IMR-90 (cell line): ENCODE results near the gene BGN. TPM values are rescaled to one million over a fixed set of nuclear protein-coding genes. Genes with fewer than 3 reads are reported as not detected.

ENCODE experiments used
- ATAC-seq: fragments of 200-7000 bp; cut with Tn5 transposase; 2 replicates; pipeline ENCODE4 v1.9.1; 2020; ENCODE audit warnings: low read depth, mild to moderate bottlenecking, moderate library complexity
- BruUV-seq: library from RNA; stranded (reverse); fragments of 400-500 nt; replicated peaks from 2 replicates; lab custom pipeline; 2021; lab: Mats Ljungman, UMichigan
- CTCF ChIA-PET: fragments of 300-600 bp; formaldehyde crosslinking; extraction: SDS; loops from one replicate; lab custom pipeline; 2021; ENCODE audit warnings: antibody characterized with exemption; lab: Yijun Ruan, JAX
- POLR2A ChIA-PET: fragments of 300-600 bp; sonication (Branson Sonifier 250); formaldehyde crosslinking; loops from one replicate; lab custom pipeline; 2022; ENCODE audit warnings: antibody characterized with exemption; ENCODE audit not compliant: unreplicated experiment; lab: Charles Lee
- DNase-seq: peaks from one replicate; pipeline ENCODE4 v3.0.0; 2013
- H2AFZ ChIP-seq: replicated peaks from 2 replicates; pipeline ENCODE3; 2013; ENCODE audit warnings: low read length, mild to moderate bottlenecking; ENCODE audit not compliant: poor library complexity
- H2AK5ac ChIP-seq: 2 replicates; pipeline ENCODE4 v1.6.1; 2013; ENCODE audit warnings: low read depth, low read length, inconsistent platforms
- H2AK9ac ChIP-seq: replicated peaks from 2 replicates; pipeline ENCODE3; 2013; ENCODE audit warnings: mild to moderate bottlenecking, low read depth, low read length, moderate library complexity; ENCODE audit not compliant: poor library complexity
- H2BK120ac ChIP-seq: 2 replicates; pipeline ENCODE4 v1.6.1; 2013; ENCODE audit warnings: low read depth, low read length, inconsistent platforms
- H2BK15ac ChIP-seq: 3 replicates; pipeline ENCODE4 v1.6.1; 2013; ENCODE audit warnings: low read depth, low read length, inconsistent platforms
- H2BK20ac ChIP-seq: 2 replicates; pipeline ENCODE4 v1.6.1; 2013; ENCODE audit warnings: low read depth, mild to moderate bottlenecking, inconsistent platforms, low read length, moderate library complexity
- H2BK5ac ChIP-seq: 2 replicates; pipeline ENCODE4 v1.6.1; 2013; ENCODE audit warnings: mild to moderate bottlenecking, low read depth, low read length, inconsistent platforms; ENCODE audit not compliant: poor library complexity, severe bottlenecking
- H3K14ac ChIP-seq: replicated peaks from 2 replicates; pipeline ENCODE4 v1.6.1; 2013; ENCODE audit warnings: low read depth, low read length, inconsistent platforms
- H3K18ac ChIP-seq: 2 replicates; pipeline ENCODE4 v1.6.1; 2013; ENCODE audit warnings: low read depth, low read length, control low read depth
- H3K23ac ChIP-seq: 2 replicates; pipeline ENCODE4 v1.6.1; 2013; ENCODE audit warnings: low read depth, low read length, inconsistent platforms
- H3K27ac ChIP-seq: 2 replicates; pipeline ENCODE4 v1.5.1; 2013; ENCODE audit warnings: mild to moderate bottlenecking, control low read depth, low read length; ENCODE audit not compliant: insufficient read depth
- H3K27me3 ChIP-seq: 2 replicates; pipeline ENCODE4 v1.6.1; 2013; ENCODE audit warnings: low read length; ENCODE audit not compliant: control insufficient read depth, insufficient read depth
- H3K36me3 ChIP-seq: 2 replicates; pipeline ENCODE4 v1.6.1; 2013; ENCODE audit warnings: low read length, mixed read lengths; ENCODE audit not compliant: control insufficient read depth, insufficient read depth
- H3K4ac ChIP-seq: 2 replicates; pipeline ENCODE4 v1.6.1; 2013; ENCODE audit warnings: low read depth, low read length, inconsistent platforms
- H3K4me1 ChIP-seq: 2 replicates; pipeline ENCODE4 v1.6.1; 2013; ENCODE audit warnings: low read length, mixed read lengths; ENCODE audit not compliant: control insufficient read depth, insufficient read depth
- H3K4me2 ChIP-seq: 2 replicates; pipeline ENCODE4 v1.6.1; 2013; ENCODE audit warnings: low read depth, mild to moderate bottlenecking, control low read depth, low read length, moderate library complexity
- H3K4me3 ChIP-seq: 2 replicates; pipeline ENCODE4 v1.5.1; 2013; ENCODE audit warnings: low read depth, mild to moderate bottlenecking, control low read depth, low read length, moderate library complexity; ENCODE audit not compliant: insufficient read depth
- H3K56ac ChIP-seq: 2 replicates; pipeline ENCODE4 v1.6.1; 2013; ENCODE audit warnings: low read length, inconsistent platforms; ENCODE audit not compliant: insufficient read depth; ENCODE audit errors: extremely low read depth
- H3K79me1 ChIP-seq, 2 experiments: 2 replicates each; pipeline ENCODE4 v1.6.1; 2013; ENCODE audit warnings: low read length in 2 of 2, inconsistent platforms in 1 of 2, low read depth in 1 of 2
- H3K9ac ChIP-seq: 2 replicates; pipeline ENCODE4 v1.6.1; 2013; ENCODE audit warnings: low read depth, low read length, control low read depth
- H3K9me1 ChIP-seq: 2 replicates; pipeline ENCODE4 v1.6.1; 2013; ENCODE audit warnings: low read length, inconsistent platforms; ENCODE audit not compliant: insufficient read depth
- H3K9me3 ChIP-seq: 2 replicates; pipeline ENCODE4 v1.6.1; 2013; ENCODE audit warnings: low read length; ENCODE audit not compliant: control insufficient read depth, insufficient read depth
- H4K20me1 ChIP-seq: 2 replicates; pipeline ENCODE4 v1.6.1; 2013; ENCODE audit warnings: low read length, inconsistent platforms; ENCODE audit not compliant: insufficient read depth
- H4K5ac ChIP-seq: 2 replicates; pipeline ENCODE4 v1.6.1; 2013; ENCODE audit warnings: mild to moderate bottlenecking, low read depth, low read length, control low read depth
- H4K8ac ChIP-seq, 2 experiments: 2 replicates each; pipeline ENCODE4 v1.6.1; 2013; ENCODE audit warnings: low read depth in 2 of 2, low read length in 2 of 2, control low read depth in 1 of 2, inconsistent platforms in 1 of 2
- H4K91ac ChIP-seq: 2 replicates; pipeline ENCODE4 v1.6.1; 2013; ENCODE audit warnings: low read depth, low read length, inconsistent platforms; ENCODE audit not compliant: insufficient read depth
- CEBPB ChIP-seq: IDR thresholded peaks from 2 replicates; pipeline ENCODE4 v1.6.1; 2012; ENCODE audit warnings: low read depth, low read length, improper control_type of control experiment
- CTCF ChIP-seq: conservative IDR thresholded peaks from 2 replicates; pipeline ENCODE4 v1.5.1; 2012; ENCODE audit warnings: mild to moderate bottlenecking, low read depth, low read length, improper control_type of control experiment
- FOS ChIP-seq: fragments of 150-350 bp; IDR thresholded peaks from 2 replicates; pipeline ENCODE4 v1.6.1; 2016; ENCODE audit warnings: low read depth, low read length
- MAZ ChIP-seq: IDR thresholded peaks from 2 replicates; pipeline ENCODE4 v1.6.1; 2012; ENCODE audit warnings: low read depth, mild to moderate bottlenecking, low read length, improper control_type of control experiment, moderate library complexity, borderline replicate concordance
- NFE2L2 ChIP-seq: fragments of 150-350 bp; IDR thresholded peaks from 2 replicates; pipeline ENCODE4 v1.6.1; 2016; ENCODE audit warnings: low read depth, mild to moderate bottlenecking, low read length
- RAD21 ChIP-seq: IDR thresholded peaks from 2 replicates; pipeline ENCODE4 v1.6.1; 2012; ENCODE audit warnings: low read length, improper control_type of control experiment
- SMC3 ChIP-seq: fragments of 150-350 bp; IDR thresholded peaks from 2 replicates; pipeline ENCODE4 v1.6.1; 2016; ENCODE audit warnings: low read depth, mild to moderate bottlenecking, antibody characterized with exemption, low read length, moderate library complexity
- WGBS, 2 experiments: methylation state at CpG; one replicate each; pipeline versions ENCODE4 v1.1.5 to v1.1.7; 2013; ENCODE audit warnings: missing lambda C conversion rate in 2 of 2; ENCODE audit not compliant: insufficient read length in 1 of 2; ENCODE audit errors: extremely low coverage in 2 of 2; 5-methylcytosine and 5-hydroxymethylcytosine counted together
- dilution Hi-C: fragments of 300-500 bp; cut with HindIII; formaldehyde crosslinking; loops from one replicate; pipeline ENCODE4 v1.14.3; 2018; ENCODE audit warnings: low sequenced_read_pairs; ENCODE audit not compliant: unreplicated experiment
- in situ Hi-C: fragments of 300-500 bp; cut with MboI; formaldehyde crosslinking; loops from 3 replicates; pipeline ENCODE4 v1.14.3; 2019; ENCODE audit warnings: low sequenced_read_pairs, inconsistent platforms, mixed read lengths
- intact Hi-C: fragments of 100-400 bp; cut with micrococcal nuclease; formaldehyde crosslinking; loops from 2 replicates; pipeline ENCODE4 v1.10.0; 2022
- polyA plus RNA-seq, 3 experiments: library from polyadenylated mRNA; depleted of rRNA; stranded (reverse); fragments of >200 nt; gene quantifications; 2 replicates each; pipeline ENCODE4 v1.2.3, GENCODE V29; 2012; ENCODE audit warnings: low replicate concordance in 1 of 3
- total RNA-seq: library from RNA; depleted of rRNA; stranded (reverse); fragments of >200 nt; gene quantifications from 2 replicates; pipeline ENCODE4 v1.2.3, GENCODE V29; 2012

BGN gene
- total and polyA plus RNA-seq, 2 of the 4 experiments (the other 2 are of a cell fraction): 11.3 to 298 TPM

- TF ChIP-seq CEBPB (peak; percentile 26; the same call in 1 of the 2 replicates), RAD21 (no peak), NFE2L2 (no peak), FOS (no peak), SMC3 (no peak), MAZ (peak; percentile 0; the same call in 1 of the 2 replicates), CTCF (no peak)
- Histone ChIP-seq H3K14ac (peak overlapping the region; percentile 83), H3K9me1 (no peaks in the 10 kb centered on the region), H2AK9ac (peak overlapping the region; percentile 99), H3K4ac (peak overlapping the region; percentile 98), H2BK15ac (peak overlapping the region; percentile 77; the same call in 1 of the 3 replicates), H3K4me3 (peak overlapping the region; percentile 70), H3K27ac (peak overlapping the region; percentile 90), H2BK20ac (peak overlapping the region; percentile 90; the same call in 1 of the 2 replicates), H3K18ac (peak overlapping the region; percentile 72), H3K4me2 (peak overlapping the region; percentile 82), H3K56ac (no peak overlapping the region), H3K79me1 (peaks cover 0 to 8% of the 10 kb centered on the region in 2 experiments; a peak in 2 of 4 replicates), H4K20me1 (no peaks in the 10 kb centered on the region; the same call in 1 of the 2 replicates), H3K27me3 (no peaks in the 10 kb centered on the region), H4K5ac (peak overlapping the region; percentile 52), H4K8ac (peak overlapping the region in 1 of 2 experiments; percentile 81; a peak in 3 of 4 replicates), H3K36me3 (no peaks in the 10 kb centered on the region), H3K9ac (peak overlapping the region; percentile 93), H4K91ac (peak overlapping the region; percentile 95), H3K23ac (peak overlapping the region; percentile 93), H2BK5ac (peak overlapping the region; percentile 66), H2BK120ac (peak overlapping the region; percentile 94), H3K4me1 (peaks cover 20% of the 10 kb centered on the region), H2AFZ (peak overlapping the region; percentile 92), H3K9me3 (no peaks in the 10 kb centered on the region; the same call in 1 of the 2 replicates), H2AK5ac (peak overlapping the region; percentile 98)
- 56% methylated on average over 14 of the region's 17 CpGs; no CpG with 5 or more reads in 1 of the 2 experiments for WGBS, 2 experiments
- dilution Hi-C loops (no loop called here), intact Hi-C loops (loop anchor here (1.0 to 5.0 kb wide), 2 partner anchors 24 to 538 kb away; no protein-coding TSS in a partner anchor), in situ Hi-C loops (no loop called here)
- CTCF ChIA-PET: interaction anchor here (1.5 to 2.0 kb wide), 2 partner anchors 23 to 24 kb away, joined by 7 to 10 read pairs; partner anchors contain the start of gene HAUS7
- ATAC-seq (peak; percentile 60), DNase-seq (peak; percentile 37)
- POLR2A ChIA-PET: no interaction called here
- BruUV-seq: no TSS peak
These were observed 577 bp downstream of the BGN start for GRCh38 chrX:153495362-153495751.
